MV-4-11 (cell line): Measurements from ENCODE around the gene ANKH.
"Not testable (repeated sequence)": the region's sequence is repeated elsewhere in the genome, so short reads cannot be mapped to it uniquely, and the experiment has no call there.

ENCODE experiments used
- DNase-seq: peaks from one replicate; lab custom pipeline; 2025; lab: John Stamatoyannopoulos, UW

ANKH gene

GRCh38 chr5:14882658-14883580 lies 11.3 kb upstream of the ANKH start:
- no peak for DNase-seq

- no peak for DNase-seq
Observed at GRCh38 chr5:14881826-14882225, 10.2 kb upstream of the ANKH start.

GRCh38 chr5:14880688-14881087 lies 9.1 kb upstream of the ANKH start:
- DNase-seq, result no peak

- peak; percentile 19 for DNase-seq
Observed at GRCh38 chr5:14879937-14880589, 8.5 kb upstream of the ANKH start.

GRCh38 chr5:14879393-14879792 lies 7.8 kb upstream of the ANKH start:
- no peak for DNase-seq

- DNase-seq, result not testable (repeated sequence)
Observed at GRCh38 chr5:14878192-14878591, 6.6 kb upstream of the ANKH start.

GRCh38 chr5:14876095-14876494 lies 4.5 kb upstream of the ANKH start:
- DNase-seq, result no peak

- no peak for DNase-seq
Observed at GRCh38 chr5:14873790-14874189, 2.2 kb upstream of the ANKH start.

- no peak for DNase-seq
Observed at GRCh38 chr5:14873093-14873492, 1.5 kb upstream of the ANKH start.

- no peak for DNase-seq
Observed at GRCh38 chr5:14872070-14872989, 752 bp upstream of the ANKH start.

GRCh38 chr5:14870337-14871213 lies 1.0 kb downstream of the ANKH start:
- no peak for DNase-seq

GRCh38 chr5:14869668-14870164 lies 1.9 kb downstream of the ANKH start:
- no peak for DNase-seq

- DNase-seq, result no peak
Observed at GRCh38 chr5:14869233-14869632, 2.3 kb downstream of the ANKH start.

GRCh38 chr5:14868771-14869170 lies 2.8 kb downstream of the ANKH start:
- no peak for DNase-seq

- no peak for DNase-seq
Observed at GRCh38 chr5:14864181-14864812, 7.3 kb downstream of the ANKH start.

GRCh38 chr5:14863105-14863504 lies 8.5 kb downstream of the ANKH start:
- DNase-seq, result no peak

- DNase-seq, result no peak
Observed at GRCh38 chr5:14861123-14861765, 10.3 kb downstream of the ANKH start.

- DNase-seq, result no peak
Observed at GRCh38 chr5:14859980-14860379, 11.6 kb downstream of the ANKH start.

GRCh38 chr5:14859150-14859549 lies 12.4 kb downstream of the ANKH start:
- no peak for DNase-seq

- no peak for DNase-seq
Observed at GRCh38 chr5:14855366-14855765, 16.2 kb downstream of the ANKH start.
